HepG2 (cell line): ENCODE results near the gene CTSD. TPM values are rescaled to one million over a fixed set of nuclear protein-coding genes. Genes with fewer than 3 reads are reported as not detected.

ENCODE experiments used
- ATAC-seq: fragments of 200-7000 bp; cut with Tn5 transposase; 3 replicates; pipeline ENCODE4 v1.9.1; 2020; ENCODE audit warnings: mild to moderate bottlenecking, moderate library complexity
- BruUV-seq: library from RNA; stranded (reverse); fragments of 400-500 nt; replicated peaks from 2 replicates; lab custom pipeline; 2021; lab: Mats Ljungman, UMichigan
- CTCF ChIA-PET: fragments of 300-600 bp; formaldehyde crosslinking; extraction: SDS; loops from one replicate; lab custom pipeline; 2021; ENCODE audit warnings: low total read pairs, inconsistent platforms, low intra/inter-chr PET ratio; lab: Yijun Ruan, JAX
- POLR2A ChIA-PET: fragments of 350-600 bp; sonication (Branson Sonifier 250); formaldehyde crosslinking; loops from one replicate; lab custom pipeline; 2020; ENCODE audit warnings: antibody characterized with exemption, inconsistent platforms; lab: Yijun Ruan, JAX
- DNase-seq: peaks from one replicate; pipeline ENCODE4 v3.0.0-alpha.2; 2015; ENCODE audit warnings: low spot score
- FAIRE-seq: peaks from 3 replicates; lab custom pipeline; 2011; peaks lifted over from hg19 to GRCh38; lab: Jason Lieb, UNC
- H2AFZ ChIP-seq: one replicate; pipeline ENCODE4 v1.6.1; 2011; ENCODE audit warnings: low read length, inconsistent platforms
- H3K27ac ChIP-seq: fragments of 300-600 bp; 3 replicates; pipeline ENCODE4 v1.8.0; 2011; ENCODE audit warnings: mixed run types, mild to moderate bottlenecking, mixed read lengths, low read length, inconsistent platforms; ENCODE audit not compliant: insufficient read depth; ENCODE audit errors: extremely low read length
- H3K27me3 ChIP-seq, 2 experiments: fragments of 200-600 bp in 1 of 2; 2 replicates in 1 of 2; 3 replicates in 1 of 2; pipeline versions ENCODE4 v1.6.0 to v1.8.0; 2011; ENCODE audit warnings: low read length in 2 of 2, mild to moderate bottlenecking in 2 of 2, moderate library complexity in 2 of 2, inconsistent platforms in 1 of 2; ENCODE audit not compliant: insufficient read depth in 2 of 2, control insufficient read depth in 1 of 2
- H3K36me3 ChIP-seq, 2 experiments: fragments of 200-600 bp in 1 of 2; replicated peaks in 1 of 2; 2 replicates in 1 of 2; 3 replicates in 1 of 2; pipeline versions ENCODE4 v1.5.1 to v1.8.0; 2011; ENCODE audit warnings: low read length in 2 of 2, inconsistent platforms in 1 of 2; ENCODE audit not compliant: insufficient read depth in 2 of 2, control insufficient read depth in 1 of 2
- H3K4me1 ChIP-seq: 2 replicates; pipeline ENCODE4 v1.5.1; 2012; ENCODE audit warnings: low read length, inconsistent platforms; ENCODE audit not compliant: insufficient read depth
- H3K4me2 ChIP-seq: 2 replicates; pipeline ENCODE4 v1.6.0; 2011; ENCODE audit warnings: low read depth, low read length, inconsistent platforms
- H3K4me3 ChIP-seq, 3 experiments: fragments of 200-600 bp in 1 of 3; sonication (generic), shearing (Covaris generic) in 1 of 3; replicated peaks in 1 of 3; 2 replicates each; pipeline ENCODE4 v1.5.1; 2011 to 2016; ENCODE audit warnings: low read length in 3 of 3, inconsistent platforms in 2 of 3, low read depth in 2 of 3, mild to moderate bottlenecking in 2 of 3, control low read depth in 1 of 3, mixed read lengths in 1 of 3; ENCODE audit not compliant: insufficient read depth in 1 of 3
- H3K79me2 ChIP-seq: one replicate; pipeline ENCODE4 v1.6.1; 2011; ENCODE audit warnings: low read length, inconsistent platforms; ENCODE audit not compliant: insufficient read depth
- H3K9ac ChIP-seq: 2 replicates; pipeline ENCODE4 v1.6.0; 2011; ENCODE audit warnings: mild to moderate bottlenecking, low read depth, low read length, inconsistent platforms; ENCODE audit not compliant: insufficient read depth
- H3K9me3 ChIP-seq: 2 replicates; pipeline ENCODE4 v1.5.1; 2012; ENCODE audit warnings: mild to moderate bottlenecking, low read length
- H4K20me1 ChIP-seq: 2 replicates; pipeline ENCODE4 v1.6.0; 2011; ENCODE audit warnings: inconsistent platforms, mild to moderate bottlenecking, low read length, moderate library complexity; ENCODE audit not compliant: insufficient read depth
- CREBL2 ChIP-seq: sonication (generic); formaldehyde crosslinking; IDR thresholded peaks from 2 replicates; pipeline ENCODE4 v1.8.1; 2023; ENCODE audit warnings: missing genetic modification reagents, mild to moderate bottlenecking, borderline replicate concordance
- KAT2B ChIP-seq: fragments of 150-350 bp; IDR thresholded peaks from 2 replicates; pipeline ENCODE4 v1.6.1; 2014; ENCODE audit warnings: low read depth, low read length, borderline replicate concordance
- MBD4 ChIP-seq: IDR thresholded peaks from 2 replicates; pipeline ENCODE4 v1.6.1; 2012; ENCODE audit warnings: low read length, inconsistent platforms, borderline replicate concordance
- MXI1 ChIP-seq: IDR thresholded peaks from 3 replicates; pipeline ENCODE4 v1.6.1; 2012; ENCODE audit warnings: low read depth, low read length, inconsistent platforms, borderline replicate concordance
- NFYC ChIP-seq: IDR thresholded peaks from 2 replicates; pipeline ENCODE4 v1.6.1; 2016; ENCODE audit warnings: missing genetic modification reagents, missing compliant biosample characterization
- NR2F1 ChIP-seq, 2 experiments: fragments of 450-650 bp in 1 of 2; formaldehyde crosslinking in 1 of 2; IDR thresholded peaks; 2 replicates each; pipeline versions ENCODE4 v1.5.0 to v1.6.1; 2016 to 2020; ENCODE audit warnings: mild to moderate bottlenecking in 1 of 2, missing compliant biosample characterization in 1 of 2, missing genetic modification reagents in 1 of 2, moderate library complexity in 1 of 2
- SYNCRIP ChIP-seq: fragments of 200-400 bp; formaldehyde crosslinking; IDR thresholded peaks from 2 replicates; pipeline ENCODE4 v1.6.1; 2018; ENCODE audit warnings: mild to moderate bottlenecking, low read depth, low read length; ENCODE audit not compliant: insufficient read depth
- ZFP36 ChIP-seq: fragments of 150-350 bp; IDR thresholded peaks from 2 replicates; pipeline ENCODE4 v1.6.1; 2018; ENCODE audit warnings: borderline replicate concordance, low read length, low read depth; ENCODE audit not compliant: partially characterized antibody
- ZFY ChIP-seq: sonication (generic); formaldehyde crosslinking; IDR thresholded peaks from 2 replicates; pipeline ENCODE4 v1.4.0; 2020; ENCODE audit warnings: missing genetic modification reagents
- ZNF263 ChIP-seq: sonication (generic); formaldehyde crosslinking; IDR thresholded peaks from 2 replicates; pipeline ENCODE4 v1.4.0; 2020; ENCODE audit warnings: missing genetic modification reagents
- WGBS: methylation state at CpG from one replicate; pipeline ENCODE4 v1.1.6; 2017; ENCODE audit warnings: low lambda C conversion rate; 5-methylcytosine and 5-hydroxymethylcytosine counted together
- in situ Hi-C: cut with HindIII; loops from 2 replicates; pipeline ENCODE4 v1.10.0; 2017; ENCODE audit warnings: low pct_unique_long_range_greater_than_20kb; ENCODE audit not compliant: extremely low pct_ligation_motif_present
- intact Hi-C: fragments of 100-400 bp; cut with micrococcal nuclease; formaldehyde crosslinking; loops from one replicate; pipeline ENCODE4 v1.10.0; 2022; ENCODE audit not compliant: unreplicated experiment
- polyA plus RNA-seq, 8 experiments: library from polyadenylated mRNA; depleted of rRNA in 3 of 8; stranded (reverse) in 7 of 8; unstranded in 1 of 8; fragments of >200 nt; fragmentation: Illumina TruSeq in 4 of 8; extraction: Trizol in 4 of 8; gene quantifications; 2 replicates each; pipeline versions ENCODE4 v1.2.1 to v1.2.3, GENCODE V29; 2011 to 2016; ENCODE audit warnings: low read depth in 4 of 8, missing spikeins in 1 of 8, mixed read lengths in 1 of 8; ENCODE audit not compliant: insufficient read depth in 1 of 8
- total RNA-seq, 5 experiments: library from RNA; depleted of rRNA; stranded (reverse); fragments of >200 nt; fragmentation: Illumina TruSeq; extraction: Trizol; gene quantifications; 2 replicates each; pipeline ENCODE4 v1.2.3, GENCODE V29; 2016; ENCODE audit warnings: low read depth in 1 of 5
- TF ChIP-seq, protein P1 (sequence below): sonication (generic); formaldehyde crosslinking; IDR thresholded peaks from 2 replicates; pipeline ENCODE4 v1.5.0; 2020; ENCODE audit warnings: missing genetic modification reagents

CTSD gene
- total and polyA plus RNA-seq, 2 of the 13 experiments (the other 11 are each of a cell fraction or from before 2014, with no cell fraction given), result 143 to 230 TPM

DNA sequence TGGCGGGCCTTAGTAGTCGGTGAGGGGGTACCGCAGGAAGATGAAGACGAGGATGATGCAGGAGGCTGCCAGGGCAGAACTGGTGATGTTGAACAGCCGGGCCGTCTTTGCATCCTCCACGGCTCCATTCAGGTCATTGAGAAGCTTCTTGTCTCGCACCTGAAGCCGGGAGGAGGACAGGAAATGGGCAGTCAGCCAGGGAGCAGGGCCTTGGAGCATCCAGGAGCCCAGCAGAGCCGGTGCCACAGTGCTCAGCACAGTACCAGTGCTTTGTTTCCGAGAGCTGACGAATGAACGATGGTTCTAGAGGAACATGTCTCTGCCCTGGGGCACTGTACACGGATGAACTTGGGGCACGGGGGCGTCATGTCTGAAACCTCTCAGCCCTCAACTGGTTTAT lies 28.5 kb downstream of the CTSD start:
- H3K79me2 ChIP-seq, result no peaks in the 10 kb centered on the region
- TF ChIP-seq MBD4 (no peak), NR2F1 (CRISPR knock-in tag; IDR thresholded peaks at IDR 0.05) (no peak), KAT2B (no peak), SYNCRIP (no peak), ZFP36 (no peak), ZFY (CRISPR knock-in tag) (no peak), NFYC (CRISPR knock-in tag) (no peak)
- TF ChIP-seq, protein P1, sequence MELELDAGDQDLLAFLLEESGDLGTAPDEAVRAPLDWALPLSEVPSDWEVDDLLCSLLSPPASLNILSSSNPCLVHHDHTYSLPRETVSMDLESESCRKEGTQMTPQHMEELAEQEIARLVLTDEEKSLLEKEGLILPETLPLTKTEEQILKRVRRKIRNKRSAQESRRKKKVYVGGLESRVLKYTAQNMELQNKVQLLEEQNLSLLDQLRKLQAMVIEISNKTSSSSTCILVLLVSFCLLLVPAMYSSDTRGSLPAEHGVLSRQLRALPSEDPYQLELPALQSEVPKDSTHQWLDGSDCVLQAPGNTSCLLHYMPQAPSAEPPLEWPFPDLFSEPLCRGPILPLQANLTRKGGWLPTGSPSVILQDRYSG (CRISPR knock-in tag), result no peak
- TF ChIP-seq, all 625 proteins: peak for 0
- H3K4me1 ChIP-seq, result no peaks in the 10 kb centered on the region
- POLR2A ChIA-PET, result no interaction called here
- in situ Hi-C loops (no loop called here), intact Hi-C loops (no loop called here)
- H3K27me3 ChIP-seq, result peaks cover 0 to 65% of the 10 kb centered on the region in 2 experiments; a peak in 4 of 5 replicates
- no peak overlapping the region for H3K4me2 ChIP-seq
- H3K4me3 ChIP-seq, result no peak overlapping the region
- no peak overlapping the region for H3K9ac ChIP-seq
- BruUV-seq, result no TSS peak
- WGBS, result 29% methylated on average over 15 of the region's 16 CpGs
- peaks cover 13% of the 10 kb centered on the region for H3K9me3 ChIP-seq
- no peak for DNase-seq
- H3K36me3 ChIP-seq, result no peaks in the 10 kb centered on the region
- no peak for FAIRE-seq
- no peak for ATAC-seq
- CTCF ChIA-PET, result no interaction called here
- H3K27ac ChIP-seq, result no peak overlapping the region
- H4K20me1 ChIP-seq, result no peaks in the 10 kb centered on the region
- no peak overlapping the region for H2AFZ ChIP-seq

DNA sequence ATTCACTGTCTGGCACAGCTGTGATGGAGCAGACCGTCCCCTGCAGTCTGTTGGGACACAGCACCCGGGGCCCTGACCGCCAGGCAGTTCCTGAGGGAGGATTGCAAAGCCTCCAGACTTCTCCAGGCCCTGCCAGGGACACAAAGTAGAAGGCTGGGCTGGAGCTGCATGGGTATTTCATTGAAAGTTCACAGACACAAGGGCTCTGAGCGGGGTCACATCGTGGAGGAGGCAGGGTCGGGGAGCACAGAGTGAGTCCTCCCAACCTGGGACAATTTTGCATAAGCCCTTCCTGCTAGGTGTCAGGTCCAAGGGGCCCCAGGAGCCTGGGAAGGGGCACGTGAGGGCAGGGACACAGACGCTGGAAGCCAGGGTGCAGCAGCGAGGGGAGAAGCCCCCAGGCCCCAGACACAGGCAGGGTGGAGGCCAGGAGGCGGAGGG lies 29.1 kb downstream of the CTSD start:
- BruUV-seq, result no TSS peak
- no peak for TF ChIP-seq CREBL2 (CRISPR knock-in tag)
- TF ChIP-seq ZNF263, result peak; percentile 68
- TF ChIP-seq MXI1, result no peak
- DNase-seq (no peak), ATAC-seq (peak; percentile 23; the same call in 1 of the 3 replicates), FAIRE-seq (no peak)
- H3K79me2 ChIP-seq, result no peaks in the 10 kb centered on the region
- no peak overlapping the region for H3K27ac ChIP-seq
- H3K4me2 ChIP-seq, result no peak overlapping the region
- WGBS, result no CpG with 5 or more reads among the region's 10 CpGs
- intact Hi-C loops, result no loop called here
- H4K20me1 ChIP-seq, result no peaks in the 10 kb centered on the region
- peaks cover 0 to 68% of the 10 kb centered on the region in 2 experiments; a peak in 4 of 5 replicates for H3K27me3 ChIP-seq
- no peaks in the 10 kb centered on the region for H3K36me3 ChIP-seq
- POLR2A ChIA-PET, result no interaction called here
- H3K4me3 ChIP-seq, result no peak overlapping the region
- CTCF ChIA-PET, result no interaction called here
- H3K9ac ChIP-seq, result no peak overlapping the region
- peaks cover 13% of the 10 kb centered on the region for H3K9me3 ChIP-seq
- in situ Hi-C loops, result no loop called here
- no peaks in the 10 kb centered on the region for H3K4me1 ChIP-seq
- H2AFZ ChIP-seq, result no peak overlapping the region
